SK-N-SH (cell line): ENCODE data around the gene CELSR2. TPM values are rescaled to one million over a fixed set of nuclear protein-coding genes. Genes with fewer than 3 reads are reported as not detected.

Experiments used
- CTCF ChIA-PET: fragments of 300-600, 350-600 bp; formaldehyde crosslinking; extraction: SDS; loops from one replicate; lab custom pipeline; 2021; lab: Yijun Ruan, JAX
- POLR2A ChIA-PET: fragments of 350-600 bp; sonication (Branson Sonifier 250); formaldehyde crosslinking; extraction: SDS; loops from one replicate; lab custom pipeline; 2020; ENCODE audit warnings: antibody characterized with exemption, inconsistent platforms; lab: Yijun Ruan, JAX
- DNase-seq: peaks from one replicate; pipeline ENCODE4 v3.0.0; 2012
- H2AFZ ChIP-seq: fragments of 200-600 bp; sonication (generic); 2 replicates; pipeline ENCODE4 v1.8.1; 2016; ENCODE audit warnings: antibody characterized with exemption, mild to moderate bottlenecking, low read depth
- H3F3A ChIP-seq: fragments of 200-600 bp; sonication (generic); replicated peaks from 2 replicates; pipeline ENCODE3; 2016; ENCODE audit warnings: antibody characterized with exemption, mild to moderate bottlenecking; ENCODE audit not compliant: insufficient read depth
- H3K27ac ChIP-seq, 2 experiments: fragments of 200-500 bp in 1 of 2; fragments of 200-600 bp in 1 of 2; sonication (Bioruptor generic) in 1 of 2; sonication (generic), shearing (Covaris generic) in 1 of 2; 2 replicates each; pipeline versions ENCODE4 v1.5.1 to v1.6.1; 2014 to 2016; ENCODE audit warnings: low read depth in 2 of 2, inconsistent platforms in 1 of 2, low read length in 1 of 2, mild to moderate bottlenecking in 1 of 2, mixed read lengths in 1 of 2
- H3K27me3 ChIP-seq: fragments of 200-600 bp; sonication (generic), shearing (Covaris generic); 2 replicates; pipeline ENCODE4 v1.6.1; 2016; ENCODE audit warnings: mixed run types; ENCODE audit not compliant: insufficient read depth
- H3K36me3 ChIP-seq, 2 experiments: fragments of 200-500 bp in 1 of 2; fragments of 200-600 bp in 1 of 2; sonication (Bioruptor generic) in 1 of 2; sonication (generic) in 1 of 2; replicated peaks in 1 of 2; 2 replicates each; pipeline versions ENCODE3 to v1.5.1; 2014 to 2016; ENCODE audit warnings: low read length in 1 of 2, mild to moderate bottlenecking in 1 of 2; ENCODE audit not compliant: insufficient read depth in 2 of 2, control insufficient read depth in 1 of 2
- H3K4me1 ChIP-seq, 2 experiments: fragments of 200-500 bp in 1 of 2; fragments of 200-600 bp in 1 of 2; sonication (Bioruptor generic) in 1 of 2; sonication (generic), shearing (Covaris generic) in 1 of 2; 2 replicates each; pipeline versions ENCODE4 v1.5.1 to v1.6.1; 2014 to 2016; ENCODE audit warnings: low read depth in 1 of 2, low read length in 1 of 2, mixed run types in 1 of 2; ENCODE audit not compliant: insufficient read depth in 2 of 2, control insufficient read depth in 1 of 2
- H3K4me2 ChIP-seq: fragments of 200-600 bp; sonication (generic), shearing (Covaris generic); 2 replicates; pipeline ENCODE4 v1.6.1; 2017; ENCODE audit warnings: mixed run types
- H3K4me3 ChIP-seq, 2 experiments: fragments of 200-500 bp in 1 of 2; fragments of 200-600 bp in 1 of 2; sonication (Bioruptor generic) in 1 of 2; sonication (generic), shearing (Covaris generic) in 1 of 2; 2 replicates each; pipeline versions ENCODE4 v1.5.1 to v1.8.1; 2014 to 2016; ENCODE audit warnings: low read depth in 2 of 2, inconsistent platforms in 1 of 2, low read length in 1 of 2, mild to moderate bottlenecking in 1 of 2, mixed read lengths in 1 of 2, moderate library complexity in 1 of 2
- H3K79me2 ChIP-seq: fragments of 200-600 bp; sonication (generic); 2 replicates; pipeline ENCODE4 v1.8.1; 2017; ENCODE audit warnings: mild to moderate bottlenecking; ENCODE audit not compliant: insufficient read depth
- H3K9ac ChIP-seq: fragments of 200-600 bp; sonication (generic); 2 replicates; pipeline ENCODE4 v1.6.1; 2017; ENCODE audit warnings: mixed run types
- H3K9me2 ChIP-seq: fragments of 200-600 bp; sonication (generic); 2 replicates; pipeline ENCODE4 v1.6.1; 2017; ENCODE audit warnings: mixed run types
- H3K9me3 ChIP-seq: fragments of 200-600 bp; sonication (generic); 2 replicates; pipeline ENCODE4 v1.6.1; 2017; ENCODE audit warnings: mixed run types, mild to moderate bottlenecking, moderate library complexity
- H4K20me1 ChIP-seq: fragments of 200-600 bp; sonication (generic); 2 replicates; pipeline ENCODE4 v1.6.1; 2017; ENCODE audit warnings: mild to moderate bottlenecking, mixed run types; ENCODE audit not compliant: insufficient read depth
- CHD2 ChIP-seq: fragments of 150-350 bp; IDR thresholded peaks from 2 replicates; pipeline ENCODE4 v1.6.1; 2018; ENCODE audit warnings: low read length; ENCODE audit not compliant: partially characterized antibody
- EP300 ChIP-seq, 2 experiments: IDR thresholded peaks; 2 replicates each; pipeline versions ENCODE4 v1.4.0 to v1.6.1; 2012; ENCODE audit warnings: borderline replicate concordance in 1 of 2, low read depth in 1 of 2, low read length in 1 of 2
- FOSL2 ChIP-seq: IDR thresholded peaks from 2 replicates; pipeline ENCODE4 v1.4.0; 2012; ENCODE audit warnings: low read depth, mild to moderate bottlenecking, moderate library complexity, borderline replicate concordance
- FOXM1 ChIP-seq: IDR thresholded peaks from 2 replicates; pipeline ENCODE4 v1.4.0; 2012; ENCODE audit warnings: low read depth, mild to moderate bottlenecking
- GABPA ChIP-seq: IDR thresholded peaks from 2 replicates; pipeline ENCODE4 v1.4.0; 2012; ENCODE audit warnings: low read depth, mild to moderate bottlenecking
- JUND ChIP-seq: IDR thresholded peaks from 2 replicates; pipeline ENCODE4 v1.4.0; 2012
- MEF2A ChIP-seq: IDR thresholded peaks from 2 replicates; pipeline ENCODE4 v1.4.0; 2012; ENCODE audit warnings: low read depth, borderline replicate concordance
- MXI1 ChIP-seq: IDR thresholded peaks from 2 replicates; pipeline ENCODE4 v1.6.1; 2012; ENCODE audit warnings: mild to moderate bottlenecking, low read depth, low read length, improper control_type of control experiment
- RAD21 ChIP-seq: IDR thresholded peaks from 2 replicates; pipeline ENCODE4 v1.6.1; 2012; ENCODE audit warnings: mild to moderate bottlenecking, low read length
- RCOR1 ChIP-seq: fragments of 150-350 bp; IDR thresholded peaks from 2 replicates; pipeline ENCODE4 v1.6.1; 2017; ENCODE audit warnings: antibody characterized with exemption, low read length
- SIN3A ChIP-seq: IDR thresholded peaks from 2 replicates; pipeline ENCODE4 v1.6.1; 2012; ENCODE audit warnings: low read depth, mild to moderate bottlenecking, low read length, moderate library complexity, borderline replicate concordance
- SMC3 ChIP-seq: IDR thresholded peaks from 2 replicates; pipeline ENCODE4 v1.6.1; 2012; ENCODE audit warnings: low read depth, low read length, improper control_type of control experiment
- TAF1 ChIP-seq: IDR thresholded peaks from 2 replicates; pipeline ENCODE4 v1.6.1; 2012; ENCODE audit warnings: low read depth, mild to moderate bottlenecking, low read length, moderate library complexity, borderline replicate concordance
- TEAD4 ChIP-seq: IDR thresholded peaks from 2 replicates; pipeline ENCODE4 v1.4.0; 2012; ENCODE audit warnings: mild to moderate bottlenecking, borderline replicate concordance; ENCODE audit not compliant: insufficient read depth
- USF1 ChIP-seq: IDR thresholded peaks from 2 replicates; pipeline ENCODE4 v1.4.0; 2012; ENCODE audit warnings: low read depth, borderline replicate concordance
- YY1 ChIP-seq: IDR thresholded peaks from 2 replicates; pipeline ENCODE4 v1.4.0; 2012; ENCODE audit warnings: low read depth, mild to moderate bottlenecking
- WGBS: methylation state at CpG from one replicate; pipeline ENCODE4 v1.1.6; 2017; ENCODE audit warnings: low lambda C conversion rate; 5-methylcytosine and 5-hydroxymethylcytosine counted together
- polyA plus RNA-seq, 3 experiments: library from polyadenylated mRNA; depleted of rRNA; stranded (reverse); fragments of >200 nt; gene quantifications; 2 replicates each; pipeline ENCODE4 v1.2.3, GENCODE V29; 2012
- TF ChIP-seq, protein P1 (sequence below): IDR thresholded peaks from 2 replicates; pipeline ENCODE4 v1.6.1; 2012; ENCODE audit warnings: mild to moderate bottlenecking, low read depth, low read length, moderate library complexity
- TF ChIP-seq, protein P2 (sequence below): IDR thresholded peaks from 2 replicates; pipeline ENCODE4 v1.4.0; 2012; ENCODE audit warnings: low read depth, borderline replicate concordance
- TF ChIP-seq, protein P3 (sequence below): IDR thresholded peaks from 2 replicates; pipeline ENCODE4 v1.4.0; 2012; ENCODE audit warnings: low read depth

CELSR2 gene
- polyA plus RNA-seq, 1 of the 3 experiments (the other 2 are of a cell fraction) = 3.5 TPM

- no peaks in the 10 kb centered on the region for H3K4me1 ChIP-seq
- no peak for DNase-seq
- no peak overlapping the region for H2AFZ ChIP-seq
- H3K4me2 ChIP-seq = no peak overlapping the region
- no peaks in the 10 kb centered on the region for H3K9me2 ChIP-seq
- ChIA-PET POLR2A (interaction anchor here (0.7 kb wide), 1 partner anchor 16 kb away, joined by 3 read pairs; no protein-coding TSS in a partner anchor), CTCF (interaction anchor here (0.7 to 3.0 kb wide), 7 partner anchors 10 to 112 kb away, joined by 3 to 10 read pairs (median 5); partner anchors contain the start of gene ELAPOR1)
- H3K9me3 ChIP-seq = no peaks in the 10 kb centered on the region
- TF ChIP-seq, protein P1, sequence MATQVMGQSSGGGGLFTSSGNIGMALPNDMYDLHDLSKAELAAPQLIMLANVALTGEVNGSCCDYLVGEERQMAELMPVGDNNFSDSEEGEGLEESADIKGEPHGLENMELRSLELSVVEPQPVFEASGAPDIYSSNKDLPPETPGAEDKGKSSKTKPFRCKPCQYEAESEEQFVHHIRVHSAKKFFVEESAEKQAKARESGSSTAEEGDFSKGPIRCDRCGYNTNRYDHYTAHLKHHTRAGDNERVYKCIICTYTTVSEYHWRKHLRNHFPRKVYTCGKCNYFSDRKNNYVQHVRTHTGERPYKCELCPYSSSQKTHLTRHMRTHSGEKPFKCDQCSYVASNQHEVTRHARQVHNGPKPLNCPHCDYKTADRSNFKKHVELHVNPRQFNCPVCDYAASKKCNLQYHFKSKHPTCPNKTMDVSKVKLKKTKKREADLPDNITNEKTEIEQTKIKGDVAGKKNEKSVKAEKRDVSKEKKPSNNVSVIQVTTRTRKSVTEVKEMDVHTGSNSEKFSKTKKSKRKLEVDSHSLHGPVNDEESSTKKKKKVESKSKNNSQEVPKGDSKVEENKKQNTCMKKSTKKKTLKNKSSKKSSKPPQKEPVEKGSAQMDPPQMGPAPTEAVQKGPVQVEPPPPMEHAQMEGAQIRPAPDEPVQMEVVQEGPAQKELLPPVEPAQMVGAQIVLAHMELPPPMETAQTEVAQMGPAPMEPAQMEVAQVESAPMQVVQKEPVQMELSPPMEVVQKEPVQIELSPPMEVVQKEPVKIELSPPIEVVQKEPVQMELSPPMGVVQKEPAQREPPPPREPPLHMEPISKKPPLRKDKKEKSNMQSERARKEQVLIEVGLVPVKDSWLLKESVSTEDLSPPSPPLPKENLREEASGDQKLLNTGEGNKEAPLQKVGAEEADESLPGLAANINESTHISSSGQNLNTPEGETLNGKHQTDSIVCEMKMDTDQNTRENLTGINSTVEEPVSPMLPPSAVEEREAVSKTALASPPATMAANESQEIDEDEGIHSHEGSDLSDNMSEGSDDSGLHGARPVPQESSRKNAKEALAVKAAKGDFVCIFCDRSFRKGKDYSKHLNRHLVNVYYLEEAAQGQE = no peak
- TF ChIP-seq RCOR1 (no peak), MXI1 (no peak), CHD2 (no peak), JUND (no peak)
- TF ChIP-seq, protein P2, sequence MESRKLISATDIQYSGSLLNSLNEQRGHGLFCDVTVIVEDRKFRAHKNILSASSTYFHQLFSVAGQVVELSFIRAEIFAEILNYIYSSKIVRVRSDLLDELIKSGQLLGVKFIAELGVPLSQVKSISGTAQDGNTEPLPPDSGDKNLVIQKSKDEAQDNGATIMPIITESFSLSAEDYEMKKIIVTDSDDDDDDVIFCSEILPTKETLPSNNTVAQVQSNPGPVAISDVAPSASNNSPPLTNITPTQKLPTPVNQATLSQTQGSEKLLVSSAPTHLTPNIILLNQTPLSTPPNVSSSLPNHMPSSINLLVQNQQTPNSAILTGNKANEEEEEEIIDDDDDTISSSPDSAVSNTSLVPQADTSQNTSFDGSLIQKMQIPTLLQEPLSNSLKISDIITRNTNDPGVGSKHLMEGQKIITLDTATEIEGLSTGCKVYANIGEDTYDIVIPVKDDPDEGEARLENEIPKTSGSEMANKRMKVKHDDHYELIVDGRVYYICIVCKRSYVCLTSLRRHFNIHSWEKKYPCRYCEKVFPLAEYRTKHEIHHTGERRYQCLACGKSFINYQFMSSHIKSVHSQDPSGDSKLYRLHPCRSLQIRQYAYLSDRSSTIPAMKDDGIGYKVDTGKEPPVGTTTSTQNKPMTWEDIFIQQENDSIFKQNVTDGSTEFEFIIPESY = no peak
- TF ChIP-seq, protein P3, sequence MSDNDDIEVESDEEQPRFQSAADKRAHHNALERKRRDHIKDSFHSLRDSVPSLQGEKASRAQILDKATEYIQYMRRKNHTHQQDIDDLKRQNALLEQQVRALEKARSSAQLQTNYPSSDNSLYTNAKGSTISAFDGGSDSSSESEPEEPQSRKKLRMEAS = no peak
- no peak overlapping the region for H3K4me3 ChIP-seq
- peaks cover 47 to 49% of the 10 kb centered on the region in 2 experiments for H3K36me3 ChIP-seq
- H3K27me3 ChIP-seq = no peaks in the 10 kb centered on the region
- H3K27ac ChIP-seq = no peak overlapping the region
- no peak overlapping the region for H3K9ac ChIP-seq
- 95% methylated on average over 3 of the region's 3 CpGs for WGBS
- peaks cover 81% of the 10 kb centered on the region for H3K79me2 ChIP-seq
- H3F3A ChIP-seq = peaks cover 33% of the 10 kb centered on the region
- H4K20me1 ChIP-seq = peaks cover 39% of the 10 kb centered on the region
These were observed 24.0 kb upstream of the CELSR2 start for GRCh38 chr1:109225308-109225707.

- no peak overlapping the region for H3K4me3 ChIP-seq
- H4K20me1 ChIP-seq = peaks cover 36% of the 10 kb centered on the region
- WGBS = 96% methylated on average over 5 of the region's 5 CpGs
- DNase-seq = no peak
- H3K9ac ChIP-seq = no peak overlapping the region
- no peak overlapping the region for H3K27ac ChIP-seq
- H3F3A ChIP-seq = peaks cover 31% of the 10 kb centered on the region
- no peaks in the 10 kb centered on the region for H3K27me3 ChIP-seq
- POLR2A ChIA-PET = no interaction called here
- no peak overlapping the region for H2AFZ ChIP-seq
- TF ChIP-seq MEF2A = no peak
- no peak for TF ChIP-seq EP300 (IDR thresholded peaks at IDR 0.05; ENCODE audit: borderline replicate concordance in 1 of 2, low read depth in 1 of 2, low read length in 1 of 2)
- no peak for TF ChIP-seq TEAD4
- TF ChIP-seq SMC3 = no peak
- no peak for TF ChIP-seq TAF1
- TF ChIP-seq, protein P3 = no peak
- no peak for TF ChIP-seq YY1
- TF ChIP-seq USF1 = no peak
- TF ChIP-seq RAD21 = no peak
- TF ChIP-seq SIN3A = no peak
- no peak for TF ChIP-seq FOSL2
- no peak for TF ChIP-seq GABPA
- no peak for TF ChIP-seq FOXM1
- no peak overlapping the region for H3K4me2 ChIP-seq
- CTCF ChIA-PET = interaction anchor here (0.7 to 2.5 kb wide), 4 partner anchors 11 to 113 kb away, joined by 3 to 10 read pairs (median 5); partner anchors contain the start of gene ELAPOR1
- no peaks in the 10 kb centered on the region for H3K9me3 ChIP-seq
- H3K36me3 ChIP-seq = peaks cover 47 to 52% of the 10 kb centered on the region in 2 experiments
- H3K9me2 ChIP-seq = no peaks in the 10 kb centered on the region
- H3K79me2 ChIP-seq = peaks cover 75% of the 10 kb centered on the region
- no peaks in the 10 kb centered on the region for H3K4me1 ChIP-seq
These were observed 23.5 kb upstream of the CELSR2 start for GRCh38 chr1:109225711-109226445.
